GM18870 (cell line): Measurements from ENCODE around the gene CYB5R4.
"Not testable (repeated sequence)": the region's sequence is repeated elsewhere in the genome, so short reads cannot be mapped to it uniquely, and the experiment has no call there.

Experiments used
- ATAC-seq: cut with Tn5 transposase; IDR thresholded peaks from one replicate; pipeline ENCODE4 v1.9.1; 2021; ENCODE audit warnings: moderate library complexity; ENCODE audit not compliant: unreplicated experiment

The CYB5R4 gene

GRCh38 chr6:83862776-83863471 lies 3.4 kb downstream of the CYB5R4 start:
- no peak for ATAC-seq

GRCh38 chr6:83867043-83867442 lies 7.6 kb downstream of the CYB5R4 start:
- ATAC-seq: no peak

GRCh38 chr6:83867527-83868161 lies 8.2 kb downstream of the CYB5R4 start:
- no peak for ATAC-seq

- no peak for ATAC-seq
Observed at GRCh38 chr6:83868639-83869038, 9.2 kb downstream of the CYB5R4 start.

GRCh38 chr6:83870649-83871048 lies 11.2 kb downstream of the CYB5R4 start:
- ATAC-seq: no peak

- ATAC-seq: no peak
Observed at GRCh38 chr6:83872386-83873118, 13.1 kb downstream of the CYB5R4 start.

- no peak for ATAC-seq
Observed at GRCh38 chr6:83873869-83874268, 14.4 kb downstream of the CYB5R4 start.

- ATAC-seq: no peak
Observed at GRCh38 chr6:83875843-83876242, 16.4 kb downstream of the CYB5R4 start.

GRCh38 chr6:83878902-83879644 lies 19.6 kb downstream of the CYB5R4 start:
- ATAC-seq: no peak

GRCh38 chr6:83879746-83880145 lies 20.3 kb downstream of the CYB5R4 start:
- ATAC-seq: no peak

GRCh38 chr6:83883240-83883639 lies 23.8 kb downstream of the CYB5R4 start:
- ATAC-seq: no peak

- peak; percentile 90 for ATAC-seq
Observed at GRCh38 chr6:83884523-83884922, 25.0 kb downstream of the CYB5R4 start.

- ATAC-seq: no peak
Observed at GRCh38 chr6:83885984-83886383, 26.5 kb downstream of the CYB5R4 start.

- no peak for ATAC-seq
Observed at GRCh38 chr6:83889621-83890020, 30.1 kb downstream of the CYB5R4 start.

- ATAC-seq: no peak
Observed at GRCh38 chr6:83890520-83890919, 31.0 kb downstream of the CYB5R4 start.

- ATAC-seq: no peak
Observed at GRCh38 chr6:83891586-83891985, 32.1 kb downstream of the CYB5R4 start.

- ATAC-seq: no peak
Observed at GRCh38 chr6:83893024-83893423, 33.5 kb downstream of the CYB5R4 start.

- ATAC-seq: not testable (repeated sequence)
Observed at GRCh38 chr6:83897094-83897493, 37.6 kb downstream of the CYB5R4 start.

- no peak for ATAC-seq
Observed at GRCh38 chr6:83901624-83902023, 42.1 kb downstream of the CYB5R4 start.

GRCh38 chr6:83904395-83904794 lies 44.9 kb downstream of the CYB5R4 start:
- no peak for ATAC-seq

- ATAC-seq: no peak
Observed at GRCh38 chr6:83905648-83906047, 46.2 kb downstream of the CYB5R4 start.
